22Rv1 (cell line): ENCODE data around the gene ITGA4.

Experiments
- H3K27ac ChIP-seq: fragments of 450-650 bp; 2 replicates; pipeline ENCODE4 v1.5.1; 2017
- CTCF ChIP-seq: fragments of 450-650 bp; IDR thresholded peaks from 2 replicates; pipeline ENCODE4 v1.5.1; 2017; ENCODE audit warnings: mild to moderate bottlenecking
- ZFX ChIP-seq: fragments of 450-650 bp; IDR thresholded peaks from 2 replicates; pipeline ENCODE4 v1.6.1; 2017; ENCODE audit warnings: antibody characterized with exemption, borderline replicate concordance

Gene ITGA4

GRCh38 chr2:181515719-181516118 is 58.5 kb downstream of the ITGA4 start:
- no peak for TF ChIP-seq CTCF
- TF ChIP-seq ZFX, result no peak
- H3K27ac ChIP-seq, result no peak overlapping the region

GRCh38 chr2:181516992-181517391 is 59.8 kb downstream of the ITGA4 start:
- no peak for TF ChIP-seq ZFX
- no peak for TF ChIP-seq CTCF

GRCh38 chr2:181517685-181518301 is 60.6 kb downstream of the ITGA4 start:
- TF ChIP-seq ZFX (no peak), CTCF (no peak)

More at GRCh38 chr2:181516992-181517391, 59.8 kb downstream of the ITGA4 start:
- H3K27ac ChIP-seq, result no peak overlapping the region

GRCh38 chr2:181520253-181520652 is 63.1 kb downstream of the ITGA4 start:
- H3K27ac ChIP-seq, result no peak overlapping the region
- no peak for TF ChIP-seq CTCF

More at GRCh38 chr2:181517685-181518301, 60.6 kb downstream of the ITGA4 start:
- H3K27ac ChIP-seq, result no peak overlapping the region

GRCh38 chr2:181523756-181524155 is 66.6 kb downstream of the ITGA4 start:
- TF ChIP-seq ZFX, result no peak
- no peak for TF ChIP-seq CTCF
- no peak overlapping the region for H3K27ac ChIP-seq

- H3K27ac ChIP-seq, result no peak overlapping the region
Observed at GRCh38 chr2:181526014-181526413, 68.8 kb downstream of the ITGA4 start.

GRCh38 chr2:181527058-181527457 is 69.9 kb downstream of the ITGA4 start:
- TF ChIP-seq CTCF (no peak), ZFX (no peak)
- H3K27ac ChIP-seq, result no peak overlapping the region

More at GRCh38 chr2:181526014-181526413, 68.8 kb downstream of the ITGA4 start:
- TF ChIP-seq ZFX, result no peak
- no peak for TF ChIP-seq CTCF
